WERI-Rb-1 (cell line): ENCODE measurements around the gene PIM2.
A peak's percentile ranks its signal among the peaks of the same experiment; 100 is the strongest.

Source experiments
- DNase-seq: peaks from one replicate; pipeline ENCODE4 v3.0.0-alpha.2; 2020
- H3K27ac ChIP-seq: fragments of 250-450 bp; sonication (Bioruptor Pico); 2 replicates; pipeline ENCODE4 v1.5.1; 2020; ENCODE audit warnings: mild to moderate bottlenecking, moderate library complexity
- H3K27me3 ChIP-seq: fragments of 250-450 bp; sonication (Bioruptor Pico); 2 replicates; pipeline ENCODE4 v1.5.1; 2021; ENCODE audit warnings: mild to moderate bottlenecking, low read depth, moderate library complexity; ENCODE audit not compliant: insufficient read depth, severe bottlenecking
- H3K36me3 ChIP-seq: fragments of 250-450 bp; sonication (Bioruptor Pico); 2 replicates; pipeline ENCODE4 v1.5.1; 2020; ENCODE audit warnings: mild to moderate bottlenecking, moderate library complexity
- H3K4me3 ChIP-seq: 2 replicates; pipeline ENCODE4 v1.5.1; 2011; ENCODE audit warnings: low read depth, mild to moderate bottlenecking, control low read depth, low read length
- H3K9me3 ChIP-seq: fragments of 250-450 bp; sonication (Bioruptor Pico); 2 replicates; pipeline ENCODE4 v1.5.1; 2021; ENCODE audit warnings: mild to moderate bottlenecking, moderate library complexity; ENCODE audit not compliant: severe bottlenecking
- CTCF ChIP-seq: IDR thresholded peaks from 2 replicates; pipeline ENCODE4 v1.5.1; 2011; ENCODE audit warnings: low read depth, mild to moderate bottlenecking, control low read depth, inconsistent platforms, low read length

The PIM2 gene

GRCh38 chrX:48919947-48920717, 1.3 kb upstream of the PIM2 start:
- Histone ChIP-seq H3K27me3 (no peaks in the 10 kb centered on the region), H3K9me3 (peaks cover 10% of the 10 kb centered on the region), H3K36me3 (no peaks in the 10 kb centered on the region; the same call in 1 of the 2 replicates), H3K27ac (no peak overlapping the region), H3K4me3 (no peak overlapping the region)
- no peak for TF ChIP-seq CTCF
- no peak for DNase-seq

DNA sequence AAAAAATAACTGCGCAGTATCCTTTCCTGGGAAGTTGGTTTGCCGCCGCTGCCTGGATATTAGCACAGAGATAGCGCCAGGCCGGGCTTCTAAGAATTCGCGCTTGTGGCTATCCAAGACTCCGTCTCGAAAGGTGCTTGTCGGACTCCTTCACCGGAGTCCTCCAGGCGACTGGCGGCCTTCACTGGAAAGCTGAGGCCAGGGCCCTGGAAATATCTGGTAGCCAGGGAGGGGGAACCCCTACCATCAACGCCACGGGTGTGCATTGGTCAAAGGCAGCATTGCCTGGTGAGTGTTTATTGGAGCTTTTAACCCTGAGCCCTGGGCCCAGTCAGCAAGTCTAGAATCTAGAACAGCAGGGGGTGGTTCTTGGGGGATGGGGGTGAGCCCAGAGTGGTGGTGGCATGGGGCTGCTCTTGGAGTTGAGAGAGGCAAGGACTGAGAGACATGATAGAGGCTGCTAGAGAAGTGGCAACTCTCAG, 577 bp upstream of the PIM2 start:
- no peaks in the 10 kb centered on the region for H3K27me3 ChIP-seq
- H3K9me3 ChIP-seq = peaks cover 10% of the 10 kb centered on the region
- no peaks in the 10 kb centered on the region; the same call in 1 of the 2 replicates for H3K36me3 ChIP-seq
- peak; percentile 22 for DNase-seq
- TF ChIP-seq CTCF = no peak
- H3K27ac ChIP-seq = peak overlapping the region; percentile 56
- peak overlapping the region; percentile 47 for H3K4me3 ChIP-seq

GRCh38 chrX:48918301-48918642, 552 bp downstream of the PIM2 start:
- peaks cover 10% of the 10 kb centered on the region for H3K9me3 ChIP-seq
- no peaks in the 10 kb centered on the region for H3K27me3 ChIP-seq
- H3K27ac ChIP-seq = peak overlapping the region; percentile 69
- no peaks in the 10 kb centered on the region; the same call in 1 of the 2 replicates for H3K36me3 ChIP-seq
- H3K4me3 ChIP-seq = peak overlapping the region; percentile 60
- TF ChIP-seq CTCF = no peak
- DNase-seq = no peak

DNA sequence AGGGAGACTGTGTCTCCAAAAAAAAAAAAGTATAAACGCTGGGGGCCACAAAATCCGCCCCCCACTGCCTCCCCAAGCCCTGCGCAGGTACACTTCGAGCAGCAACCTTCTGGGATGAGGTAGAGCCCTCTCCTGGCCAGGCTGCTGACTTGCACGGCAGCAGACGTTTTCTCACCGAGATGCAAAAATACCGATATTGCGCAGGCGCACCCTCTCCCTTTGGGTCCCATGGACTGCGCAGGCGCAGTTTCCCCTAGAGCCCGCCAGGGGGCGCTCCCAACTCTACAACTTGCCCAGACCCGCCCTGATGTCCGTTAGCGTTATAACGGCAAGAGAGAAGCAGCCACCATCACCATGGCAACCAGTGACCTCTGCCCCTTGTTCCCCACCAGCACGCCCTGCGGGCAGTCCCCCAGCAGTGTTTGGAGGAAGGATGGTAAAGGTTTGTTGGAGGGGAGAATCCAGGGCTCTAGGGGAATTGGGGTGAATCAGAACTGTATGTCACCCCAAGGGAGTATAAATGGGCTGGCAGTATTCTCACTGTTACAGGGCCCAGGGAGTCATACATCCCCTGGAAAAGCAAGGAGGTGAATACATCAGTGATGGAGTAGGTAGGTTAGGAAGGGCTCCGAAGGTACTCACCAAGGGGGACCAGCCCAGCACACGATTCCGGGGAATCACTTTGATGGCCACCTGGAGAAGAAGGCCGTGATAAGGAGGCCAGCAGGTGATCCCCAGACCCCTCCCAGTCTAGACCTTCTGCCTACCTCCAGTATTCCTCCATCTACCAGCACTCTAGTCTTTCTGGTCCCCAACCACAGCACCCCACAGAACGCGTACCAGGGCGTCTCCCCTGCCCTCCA, 1.5 kb downstream of the PIM2 start:
- Histone ChIP-seq H3K9me3 (peaks cover 10% of the 10 kb centered on the region), H3K4me3 (no peak overlapping the region), H3K27ac (no peak overlapping the region; the same call in 1 of the 2 replicates), H3K36me3 (no peaks in the 10 kb centered on the region; the same call in 1 of the 2 replicates), H3K27me3 (no peaks in the 10 kb centered on the region)
- peak; percentile 92 for TF ChIP-seq CTCF
- DNase-seq = peak; percentile 88

DNA sequence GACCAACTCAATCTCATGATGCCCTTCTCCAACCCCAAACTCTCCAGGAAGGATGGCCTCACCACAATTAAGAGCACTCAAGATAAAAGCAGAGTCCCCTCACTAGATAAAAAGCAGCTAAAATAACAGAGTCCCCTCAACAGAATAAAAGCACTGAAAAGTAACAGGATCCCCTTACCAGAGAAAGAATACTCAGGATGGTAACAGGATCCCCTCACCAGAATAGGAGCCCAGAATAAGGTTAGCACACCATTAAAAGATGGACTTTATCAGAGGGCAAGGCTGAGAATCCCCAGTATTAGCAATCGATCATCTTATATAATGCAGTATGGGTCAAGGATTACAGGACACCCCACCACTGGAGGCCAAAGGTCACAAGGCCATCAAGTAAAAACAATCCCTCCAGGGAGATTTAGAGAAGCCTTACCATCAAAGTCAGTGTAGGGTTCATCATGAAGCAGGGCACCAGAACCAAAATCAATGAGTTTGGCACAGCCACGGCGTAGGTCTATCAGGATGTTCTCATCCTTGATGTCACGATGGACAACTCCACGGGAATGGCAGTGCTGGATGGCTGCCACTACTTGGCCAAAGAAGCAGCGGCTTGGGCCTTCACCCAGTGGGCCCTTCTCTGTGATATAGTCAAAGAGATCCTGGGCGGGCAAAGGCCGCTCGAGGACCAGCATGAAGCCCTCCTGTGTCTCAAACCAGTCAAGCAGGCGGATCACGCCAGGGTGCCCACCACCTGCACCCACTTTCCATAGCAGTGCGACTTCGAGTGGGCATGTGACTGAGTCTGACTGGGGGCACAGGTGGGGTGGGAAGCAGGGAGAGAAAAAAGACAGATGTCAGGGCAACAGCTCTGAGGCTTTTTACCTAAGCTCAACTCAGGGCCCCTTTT, 4.0 kb downstream of the PIM2 start:
- Histone ChIP-seq H3K27me3 (no peaks in the 10 kb centered on the region), H3K4me3 (no peak overlapping the region), H3K36me3 (no peaks in the 10 kb centered on the region; the same call in 1 of the 2 replicates), H3K9me3 (peaks cover 10% of the 10 kb centered on the region), H3K27ac (no peak overlapping the region)
- DNase-seq = no peak
- TF ChIP-seq CTCF = no peak
